Left ventricle myocardium inferior (tissue), 1 donor: ENCODE measurements around the gene SEMA3C. TPM values are rescaled to one million over a fixed set of nuclear protein-coding genes. Genes with fewer than 3 reads are reported as not detected.
"Not testable (repeated sequence)": the region's sequence is repeated elsewhere in the genome, so short reads cannot be mapped to it uniquely, and the experiment has no call there.

Experiments
- DNase-seq: peaks from one replicate; pipeline ENCODE4 v3.0.0-alpha.2; 2020
- H3K27ac ChIP-seq: fragments of 200-600 bp; replicated peaks from 2 replicates; pipeline ENCODE4 v1.8.0; 2021
- H3K27me3 ChIP-seq: fragments of 200-600 bp; 2 replicates; pipeline ENCODE4 v1.8.0; 2021; ENCODE audit warnings: low read depth
- H3K36me3 ChIP-seq: fragments of 200-600 bp; 2 replicates; pipeline ENCODE4 v1.8.0; 2021
- H3K4me1 ChIP-seq: fragments of 200-600 bp; 2 replicates; pipeline ENCODE4 v1.8.0; 2021
- H3K4me3 ChIP-seq: fragments of 200-600 bp; 2 replicates; pipeline ENCODE4 v1.8.0; 2021; ENCODE audit warnings: mild to moderate bottlenecking, moderate library complexity
- H3K9me3 ChIP-seq: fragments of 200-600 bp; replicated peaks from 2 replicates; pipeline ENCODE4 v1.8.0; 2021
- CTCF ChIP-seq: fragments of 200-600 bp; IDR thresholded peaks from 2 replicates; pipeline ENCODE4 v1.8.0; 2021; ENCODE audit warnings: antibody characterized with exemption, mild to moderate bottlenecking, borderline replicate concordance
- intact Hi-C: fragments of 100-400 bp; cut with micrococcal nuclease; formaldehyde crosslinking; loops from one replicate; pipeline ENCODE4 v1.11.0; 2022
- total RNA-seq: library from RNA; stranded (reverse); fragmentation: NEBNext Ultra II Directional; extraction: Animal tissue kit (Norgen Biotek cat#: 25700); gene quantifications from one replicate; pipeline ENCODE4 v1.2.1, GENCODE V29; 2021
- donor health status: DM: no; HTN: yes; CAD: no; lungs with severe emphysema.

SEMA3C gene
- total RNA-seq, 1 donor from 2014 or later, result 66.5 TPM

GRCh38 chr7:80937336-80937735 is 18.5 kb upstream of the SEMA3C start:
- Histone ChIP-seq H3K9me3 (no peaks in the 10 kb centered on the region), H3K4me3 (no peak overlapping the region), H3K27me3 (no peaks in the 10 kb centered on the region), H3K4me1 (peaks cover 15% of the 10 kb centered on the region), H3K27ac (no peak overlapping the region), H3K36me3 (no peaks in the 10 kb centered on the region)
- intact Hi-C loops, result no loop called here
- TF ChIP-seq CTCF, result no peak
- DNase-seq, result no peak

GRCh38 chr7:80935991-80936780 is 17.3 kb upstream of the SEMA3C start:
- H3K27ac ChIP-seq, result no peak overlapping the region
- no peaks in the 10 kb centered on the region for H3K36me3 ChIP-seq
- TF ChIP-seq CTCF, result no peak
- H3K9me3 ChIP-seq, result no peaks in the 10 kb centered on the region
- DNase-seq, result no peak
- intact Hi-C loops, result no loop called here
- H3K4me3 ChIP-seq, result no peak overlapping the region
- peaks cover 3% of the 10 kb centered on the region for H3K4me1 ChIP-seq
- no peaks in the 10 kb centered on the region for H3K27me3 ChIP-seq

GRCh38 chr7:80934321-80934720 is 15.5 kb upstream of the SEMA3C start:
- Histone ChIP-seq H3K27me3 (no peaks in the 10 kb centered on the region), H3K9me3 (no peaks in the 10 kb centered on the region), H3K36me3 (no peaks in the 10 kb centered on the region), H3K4me3 (no peak overlapping the region), H3K27ac (no peak overlapping the region), H3K4me1 (no peaks in the 10 kb centered on the region)
- DNase-seq, result no peak
- TF ChIP-seq CTCF, result no peak
- intact Hi-C loops, result no loop called here

GRCh38 chr7:80932536-80932935 is 13.7 kb upstream of the SEMA3C start:
- Histone ChIP-seq H3K36me3 (no peaks in the 10 kb centered on the region), H3K4me3 (no peak overlapping the region)

GRCh38 chr7:80929619-80930018 is 10.8 kb upstream of the SEMA3C start:
- Histone ChIP-seq H3K27me3 (no peaks in the 10 kb centered on the region), H3K27ac (no peak overlapping the region), H3K4me3 (no peak overlapping the region), H3K36me3 (no peaks in the 10 kb centered on the region), H3K4me1 (no peaks in the 10 kb centered on the region), H3K9me3 (peaks cover 6% of the 10 kb centered on the region)
- no peak for TF ChIP-seq CTCF
- intact Hi-C loops, result no loop called here
- DNase-seq, result no peak

More at GRCh38 chr7:80932536-80932935, 13.7 kb upstream of the SEMA3C start:
- intact Hi-C loops, result no loop called here
- Histone ChIP-seq H3K27me3 (no peaks in the 10 kb centered on the region), H3K4me1 (no peaks in the 10 kb centered on the region), H3K27ac (no peak overlapping the region), H3K9me3 (no peaks in the 10 kb centered on the region)
- no peak for DNase-seq
- TF ChIP-seq CTCF, result no peak

- DNase-seq, H3K4me1 ChIP-seq, H3K27ac ChIP-seq, H3K36me3 ChIP-seq, intact Hi-C loops, H3K9me3 ChIP-seq, H3K4me3 ChIP-seq, H3K27me3 ChIP-seq: not testable (repeated sequence)
Observed at GRCh38 chr7:80926955-80927354, 8.1 kb upstream of the SEMA3C start.
